HEK293T (cell line): ENCODE measurements around the gene NME7.
"Not testable (repeated sequence)": the region's sequence is repeated elsewhere in the genome, so short reads cannot be mapped to it uniquely, and the experiment has no call there.

Source experiments
- CTCF ChIA-PET: fragments of 350-600 bp; formaldehyde crosslinking; extraction: SDS; loops from one replicate; lab custom pipeline; 2021; ENCODE audit warnings: antibody characterized with exemption, inconsistent platforms; lab: Yijun Ruan, JAX
- POLR2A ChIA-PET: fragments of 350-600 bp; formaldehyde crosslinking; extraction: SDS; loops from one replicate; lab custom pipeline; 2020; ENCODE audit warnings: antibody characterized with exemption, inconsistent platforms; lab: Yijun Ruan, JAX
- DNase-seq: peaks from one replicate; pipeline ENCODE4 v3.0.0; 2012; ENCODE audit warnings: mixed read lengths; ENCODE audit errors: extremely low spot score
- ARNT ChIP-seq: fragments of 450-650 bp; IDR thresholded peaks from 2 replicates; pipeline ENCODE4 v1.6.1; 2017; ENCODE audit warnings: mild to moderate bottlenecking
- BHLHE40 ChIP-seq: fragments of 450-650 bp; IDR thresholded peaks from 2 replicates; pipeline ENCODE4 v1.6.1; 2016; ENCODE audit warnings: mild to moderate bottlenecking, moderate library complexity, borderline replicate concordance
- CTBP1 ChIP-seq: fragments of 450-650 bp; IDR thresholded peaks from 2 replicates; pipeline ENCODE4 v1.6.1; 2016; ENCODE audit warnings: borderline replicate concordance
- ELF4 ChIP-seq: fragments of 450-650 bp; IDR thresholded peaks from 2 replicates; pipeline ENCODE4 v1.6.1; 2017; ENCODE audit warnings: antibody characterized with exemption
- FOXA1 ChIP-seq: fragments of 450-650 bp; IDR thresholded peaks from 2 replicates; pipeline ENCODE4 v1.6.1; 2016; ENCODE audit warnings: mild to moderate bottlenecking
- FOXK2 ChIP-seq: fragments of 450-650 bp; IDR thresholded peaks from 2 replicates; pipeline ENCODE4 v1.6.1; 2016; ENCODE audit warnings: mild to moderate bottlenecking
- FOXM1 ChIP-seq: fragments of 450-650 bp; IDR thresholded peaks from 2 replicates; pipeline ENCODE4 v1.6.1; 2017; ENCODE audit warnings: mild to moderate bottlenecking, borderline replicate concordance
- HDGF ChIP-seq: fragments of 450-650 bp; IDR thresholded peaks from 2 replicates; pipeline ENCODE4 v1.6.1; 2017; ENCODE audit warnings: antibody characterized with exemption, borderline replicate concordance
- L3MBTL2 ChIP-seq: fragments of 450-650 bp; conservative IDR thresholded peaks from 2 replicates; pipeline ENCODE4 v1.6.1; 2016; ENCODE audit warnings: mild to moderate bottlenecking
- LEF1 ChIP-seq: fragments of 450-650 bp; IDR thresholded peaks from 2 replicates; pipeline ENCODE4 v1.6.1; 2017; ENCODE audit warnings: mild to moderate bottlenecking, borderline replicate concordance
- NFRKB ChIP-seq: fragments of 450-650 bp; IDR thresholded peaks from 2 replicates; pipeline ENCODE4 v1.6.1; 2016; ENCODE audit warnings: mild to moderate bottlenecking, moderate library complexity
- PKNOX1 ChIP-seq: fragments of 450-650 bp; IDR thresholded peaks from 2 replicates; pipeline ENCODE4 v1.6.1; 2016
- SP1 ChIP-seq: fragments of 450-650 bp; IDR thresholded peaks from 2 replicates; pipeline ENCODE4 v1.6.1; 2017
- SUZ12 ChIP-seq: fragments of 450-650 bp; IDR thresholded peaks from 2 replicates; pipeline ENCODE4 v1.6.1; 2016; ENCODE audit warnings: mild to moderate bottlenecking
- TARDBP ChIP-seq: fragments of 450-650 bp; IDR thresholded peaks from 2 replicates; pipeline ENCODE4 v1.6.1; 2016
- ZNF384 ChIP-seq: fragments of 450-650 bp; IDR thresholded peaks from 2 replicates; pipeline ENCODE4 v1.6.1; 2016

NME7 gene

DNA sequence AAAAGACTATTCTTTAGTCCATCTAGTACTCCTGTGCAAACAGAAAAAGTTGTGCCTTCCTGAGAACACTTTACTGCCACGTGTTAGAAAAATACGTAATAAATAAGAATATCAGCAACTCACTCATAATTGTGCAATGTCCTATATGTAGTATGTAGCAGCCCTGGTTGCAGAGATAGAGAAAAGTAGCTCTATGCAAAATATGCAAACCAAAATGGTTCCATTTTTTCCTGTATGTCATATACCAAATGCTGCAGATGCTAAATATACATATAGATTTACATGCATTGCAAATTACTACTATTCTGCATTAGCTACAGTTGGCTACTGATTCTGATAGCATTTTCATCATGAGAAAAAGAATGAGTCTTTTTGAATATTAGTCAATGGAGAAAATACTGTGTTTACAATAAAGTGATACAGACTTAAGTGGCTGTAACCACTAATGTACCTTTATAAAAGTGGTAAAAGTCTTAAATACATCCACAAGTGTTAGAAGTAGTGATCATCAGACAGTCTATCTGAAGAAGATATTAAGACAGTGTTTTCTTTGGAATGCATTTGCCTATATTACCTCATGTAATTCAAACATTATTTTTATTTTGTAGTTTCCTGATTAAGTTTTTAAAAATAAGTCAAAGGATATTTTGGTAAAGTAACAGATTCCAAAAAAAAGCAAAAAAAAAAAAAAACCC lies 19.8 kb downstream of the NME7 start:
- POLR2A ChIA-PET: no interaction called here
- CTCF ChIA-PET: interaction anchor here (0.6 to 3.0 kb wide), 6 partner anchors 16 to 1006 kb away, joined by 3 to 29 read pairs (median 3); no protein-coding TSS in a partner anchor
- TF ChIP-seq NFRKB (no peak), L3MBTL2 (no peak), HDGF (no peak)
- no peak for DNase-seq

DNA sequence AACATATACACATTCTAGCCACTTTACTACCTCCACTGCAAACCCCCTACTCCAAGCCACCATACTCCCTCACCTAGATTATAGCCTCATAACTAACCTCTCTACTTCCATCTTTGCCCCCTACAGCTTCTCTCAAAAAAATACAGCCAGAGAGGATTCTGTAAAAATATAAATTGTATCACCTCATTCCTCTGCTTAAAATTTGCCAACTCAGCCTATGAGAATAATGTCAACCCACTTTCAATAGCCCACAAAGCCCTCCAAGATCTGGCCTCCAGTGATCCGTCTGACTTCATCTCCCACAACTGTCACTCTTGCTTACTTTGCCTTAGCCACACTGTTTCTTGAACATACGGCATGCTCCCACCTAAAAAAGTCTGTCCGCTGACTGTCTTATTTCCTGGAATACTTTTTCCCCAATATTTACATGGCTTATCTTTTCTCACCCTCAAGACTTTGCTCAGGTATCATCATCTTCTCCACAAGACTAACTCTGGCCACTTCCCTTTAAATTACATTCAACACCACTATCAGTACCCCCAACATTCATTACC lies 21.5 kb downstream of the NME7 start:
- POLR2A ChIA-PET: no interaction called here
- no peak for DNase-seq

DNA sequence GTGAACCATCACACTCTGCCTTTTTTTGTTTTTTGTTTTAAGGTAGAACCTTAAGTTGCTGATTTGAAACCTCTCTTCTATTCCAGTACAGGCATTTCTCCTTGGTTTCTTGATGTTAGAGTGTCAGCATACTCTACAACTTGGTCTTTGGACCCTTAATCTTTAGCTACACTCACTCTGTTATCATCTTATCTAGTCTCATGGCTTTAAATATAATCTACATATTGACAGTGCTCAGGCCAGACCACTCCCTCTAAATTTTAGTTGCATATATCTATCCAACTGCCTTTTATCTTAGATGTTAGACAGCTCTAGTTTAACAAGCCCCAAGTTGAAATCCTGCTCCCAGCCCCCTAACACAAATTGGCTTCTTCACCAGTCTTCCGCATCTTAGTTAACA lies 22.1 kb downstream of the NME7 start:
- ChIA-PET POLR2A (no interaction called here), CTCF (interaction anchor here (0.6 kb wide), 2 partner anchors 1003 to 1259 kb away, joined by 3 read pairs; no protein-coding TSS in a partner anchor)
- no peak for TF ChIP-seq SP1
- TF ChIP-seq BHLHE40: no peak
- no peak for TF ChIP-seq ZNF384
- TF ChIP-seq FOXA1: no peak
- TF ChIP-seq CTBP1: no peak
- TF ChIP-seq NFRKB: no peak
- no peak for TF ChIP-seq L3MBTL2
- TF ChIP-seq FOXK2: no peak
- no peak for TF ChIP-seq ARNT
- TF ChIP-seq HDGF: no peak
- no peak for TF ChIP-seq TARDBP
- TF ChIP-seq LEF1: no peak
- no peak for TF ChIP-seq PKNOX1
- no peak for TF ChIP-seq SUZ12
- TF ChIP-seq ELF4: no peak
- TF ChIP-seq FOXM1: no peak
- no peak for DNase-seq

More for the DNA sequence above, 21.5 kb downstream of the NME7 start:
- TF ChIP-seq PKNOX1 (no peak), FOXK2 (no peak), SUZ12 (no peak), TARDBP (no peak), SP1 (no peak), ARNT (no peak), LEF1 (no peak), ZNF384 (no peak)
- CTCF ChIA-PET: interaction anchor here (0.6 kb wide), 2 partner anchors 1003 to 1260 kb away, joined by 3 read pairs; no protein-coding TSS in a partner anchor

GRCh38 chr1:169342096-169342495 lies 25.5 kb downstream of the NME7 start:
- DNase-seq, CTCF ChIA-PET: not testable (repeated sequence)

DNA sequence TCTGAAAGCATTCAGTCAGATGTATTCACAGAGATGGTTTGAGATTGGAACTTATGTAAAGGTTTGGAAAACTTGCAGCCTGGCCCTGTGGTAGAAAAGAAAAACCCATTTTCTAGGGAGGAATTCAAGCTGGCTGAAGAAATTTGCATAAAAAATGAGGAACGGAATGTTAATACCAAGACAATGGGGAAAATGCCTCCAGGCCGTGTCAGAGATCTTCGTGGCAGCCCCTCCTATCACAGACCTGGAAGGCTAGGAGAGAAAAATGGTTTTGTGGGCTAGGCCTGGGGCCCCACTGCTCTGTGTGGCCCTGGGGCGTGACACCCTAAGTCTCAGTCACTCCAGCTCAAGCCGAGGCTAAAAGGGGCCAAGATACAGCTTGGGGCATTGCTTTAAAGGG lies 26.7 kb downstream of the NME7 start:
- TF ChIP-seq ARNT: no peak
- no peak for TF ChIP-seq ZNF384
- no peak for TF ChIP-seq FOXK2
- no peak for TF ChIP-seq SP1
- no peak for TF ChIP-seq PKNOX1
- TF ChIP-seq L3MBTL2: no peak
- no peak for TF ChIP-seq BHLHE40
- no peak for TF ChIP-seq LEF1
- TF ChIP-seq HDGF: no peak
- ChIA-PET POLR2A (no interaction called here), CTCF (no interaction called here)
- no peak for DNase-seq

More at GRCh38 chr1:169342096-169342495, 25.5 kb downstream of the NME7 start:
- POLR2A ChIA-PET: not testable (repeated sequence)

DNA sequence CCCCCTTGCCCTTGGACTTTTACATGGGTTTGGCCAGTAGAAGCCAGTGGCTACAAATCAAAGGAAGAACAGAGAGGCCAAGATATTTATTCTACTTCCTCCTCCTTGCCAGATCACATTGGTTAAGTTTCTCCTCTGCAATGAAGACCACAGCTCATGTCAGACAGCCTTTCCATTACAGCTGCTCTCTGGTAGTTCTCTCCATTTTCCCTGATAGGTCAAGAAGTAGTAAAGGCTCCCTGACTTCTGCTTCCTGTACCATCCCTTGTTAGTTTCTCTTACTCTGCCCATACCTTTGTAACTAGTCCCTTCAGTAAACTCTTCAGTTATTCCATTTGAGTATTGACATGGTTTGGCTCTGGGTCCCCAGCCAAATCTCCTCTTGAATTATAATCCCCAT lies 27.8 kb downstream of the NME7 start:
- TF ChIP-seq HDGF: no peak
- TF ChIP-seq TARDBP: no peak
- TF ChIP-seq L3MBTL2: no peak
- no peak for TF ChIP-seq ELF4
- no peak for TF ChIP-seq SUZ12
- TF ChIP-seq NFRKB: no peak
- POLR2A ChIA-PET: no interaction called here
- DNase-seq: no peak
- CTCF ChIA-PET: no interaction called here

- DNase-seq: no peak
- ChIA-PET CTCF (no interaction called here), POLR2A (no interaction called here)
- TF ChIP-seq CTBP1: no peak
- no peak for TF ChIP-seq BHLHE40
- TF ChIP-seq PKNOX1: no peak
- no peak for TF ChIP-seq ELF4
- TF ChIP-seq SP1: no peak
- no peak for TF ChIP-seq FOXK2
- TF ChIP-seq TARDBP: no peak
- no peak for TF ChIP-seq NFRKB
- TF ChIP-seq ARNT: no peak
- TF ChIP-seq ZNF384: no peak
- no peak for TF ChIP-seq HDGF
- no peak for TF ChIP-seq FOXM1
- no peak for TF ChIP-seq SUZ12
Measured at GRCh38 chr1:169338617-169339016, 29.0 kb downstream of the NME7 start.

GRCh38 chr1:169336947-169337715 lies 30.5 kb downstream of the NME7 start:
- DNase-seq, POLR2A ChIA-PET, CTCF ChIA-PET: not testable (repeated sequence)

DNA sequence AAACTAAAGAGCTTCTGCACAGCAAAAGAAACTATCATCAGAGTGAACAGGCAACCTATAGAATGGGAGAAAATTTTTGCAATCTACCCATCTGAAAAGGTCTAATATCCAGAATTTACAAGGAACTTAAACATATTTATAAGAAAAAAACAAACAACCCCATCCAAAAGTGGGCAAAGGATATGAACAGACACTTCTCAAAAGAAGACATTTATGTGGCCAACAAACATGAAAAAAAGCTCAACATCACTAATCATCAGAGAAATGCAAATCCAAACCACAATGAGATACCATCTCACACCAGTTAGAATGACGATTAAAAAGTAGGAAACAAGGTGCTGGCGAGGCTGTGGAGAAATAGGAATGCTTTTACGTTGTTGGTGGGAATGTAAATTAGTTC lies 32.9 kb downstream of the NME7 start:
- CTCF ChIA-PET, POLR2A ChIA-PET, DNase-seq: not testable (repeated sequence)
